Cardiac muscle cell (in vitro differentiated cells and primary cell): ENCODE measurements around the gene CHAF1A. TPM values are rescaled to one million over a fixed set of nuclear protein-coding genes. Genes with fewer than 3 reads are reported as not detected.
A peak's percentile ranks its signal among the peaks of the same experiment; 100 is the strongest.

Experiments
- DNase-seq, 2 donors: peaks; one replicate each; pipeline versions ENCODE4 v3.0.0 to v3.0.0-alpha.2; 2010 to 2017; ENCODE audit warnings: low read depth in 1 of 2, low spot score in 1 of 2
- H3K27ac ChIP-seq: fragments of 200-600 bp; sonication (generic); 2 replicates; pipeline ENCODE4 v1.5.1; 2016
- H3K27me3 ChIP-seq: fragments of 200-600 bp; sonication (generic); 2 replicates; pipeline ENCODE4 v1.6.0; 2016; ENCODE audit warnings: control low read depth
- H3K36me3 ChIP-seq: fragments of 200-600 bp; sonication (generic); 2 replicates; pipeline ENCODE4 v1.5.1; 2016; ENCODE audit warnings: control low read depth
- H3K4me1 ChIP-seq: fragments of 200-600 bp; sonication (generic); 2 replicates; pipeline ENCODE4 v1.8.1; 2017; ENCODE audit warnings: low read depth, mild to moderate bottlenecking, mixed run types
- H3K4me3 ChIP-seq: fragments of 200-600 bp; sonication (generic); 2 replicates; pipeline ENCODE4 v1.5.1; 2016; ENCODE audit warnings: mild to moderate bottlenecking
- H3K9me3 ChIP-seq: fragments of 200-600 bp; sonication (generic); 2 replicates; pipeline ENCODE4 v1.5.1; 2017; ENCODE audit warnings: low read depth, mild to moderate bottlenecking, control low read depth
- polyA plus RNA-seq: library from polyadenylated mRNA; unstranded; fragments of >200 nt; fragmentation: Nextera tagmentation; extraction: Ambion mirVana; gene quantifications from 2 replicates; pipeline ENCODE4 v1.2.1, GENCODE V29; 2016
- total RNA-seq: library from RNA; depleted of rRNA; stranded (reverse); fragments of >200 nt; gene quantifications from 2 replicates; pipeline ENCODE4 v1.2.3, GENCODE V29; 2016
- TF ChIP-seq, protein P1 (sequence below): IDR thresholded peaks from 2 replicates; pipeline ENCODE4 v1.5.1; 2012; ENCODE audit warnings: low read depth, mild to moderate bottlenecking, low read length

CHAF1A gene
- total and polyA plus RNA-seq, 2 experiments from 2014 or later = 15.3 to 38.9 TPM

DNA sequence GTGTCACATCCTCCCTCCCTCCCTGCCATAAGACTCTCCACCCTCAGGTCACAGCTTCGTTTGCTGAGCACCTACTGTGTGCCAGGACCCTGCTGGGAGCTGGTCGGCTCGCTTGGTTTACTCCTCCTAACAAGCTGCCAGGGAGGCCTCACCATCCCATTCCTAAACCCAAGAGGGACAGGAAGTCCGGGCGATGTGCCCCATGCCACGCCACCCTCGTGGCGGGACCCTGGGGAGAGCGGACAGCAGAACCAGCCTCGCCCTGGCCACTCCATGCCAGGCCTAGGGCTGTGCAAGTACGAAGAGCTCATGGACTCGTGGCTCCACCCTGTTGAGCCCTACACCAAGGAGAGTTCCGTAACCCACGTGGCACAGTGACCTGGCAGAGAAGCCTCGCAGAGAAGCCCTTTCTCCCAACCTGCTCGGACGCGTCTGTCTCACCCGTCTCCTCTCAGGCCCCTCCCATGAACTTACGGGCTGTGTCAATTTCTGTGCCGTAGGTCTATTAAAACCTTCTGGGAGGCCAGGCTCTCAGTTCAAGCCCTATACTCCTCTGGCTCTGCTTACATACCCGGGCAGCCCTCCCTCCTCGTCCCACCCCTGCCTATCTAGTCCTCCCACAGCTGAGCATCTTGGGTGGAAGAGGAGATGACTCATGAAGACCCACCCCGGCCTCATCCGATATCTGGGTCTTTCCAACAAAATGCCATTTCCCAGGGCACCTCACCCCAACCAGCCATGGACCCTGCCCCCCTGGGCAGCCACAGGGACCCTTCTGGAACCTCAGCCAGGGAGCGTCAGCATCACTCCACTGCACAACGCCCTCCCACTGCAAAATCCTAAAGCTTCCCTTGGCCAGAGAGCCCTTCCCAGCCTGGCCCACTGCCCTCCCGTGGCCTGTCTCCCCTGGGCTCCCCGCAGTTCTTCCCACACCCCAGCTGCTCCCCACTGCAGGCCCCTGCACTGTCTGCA, 52.6 kb downstream of the CHAF1A start:
- H3K36me3 ChIP-seq = peaks cover 23% of the 10 kb centered on the region
- peaks cover 13% of the 10 kb centered on the region for H3K4me1 ChIP-seq
- DNase-seq = peak in 1 of 2 donors; percentile 80
- TF ChIP-seq, protein P1, sequence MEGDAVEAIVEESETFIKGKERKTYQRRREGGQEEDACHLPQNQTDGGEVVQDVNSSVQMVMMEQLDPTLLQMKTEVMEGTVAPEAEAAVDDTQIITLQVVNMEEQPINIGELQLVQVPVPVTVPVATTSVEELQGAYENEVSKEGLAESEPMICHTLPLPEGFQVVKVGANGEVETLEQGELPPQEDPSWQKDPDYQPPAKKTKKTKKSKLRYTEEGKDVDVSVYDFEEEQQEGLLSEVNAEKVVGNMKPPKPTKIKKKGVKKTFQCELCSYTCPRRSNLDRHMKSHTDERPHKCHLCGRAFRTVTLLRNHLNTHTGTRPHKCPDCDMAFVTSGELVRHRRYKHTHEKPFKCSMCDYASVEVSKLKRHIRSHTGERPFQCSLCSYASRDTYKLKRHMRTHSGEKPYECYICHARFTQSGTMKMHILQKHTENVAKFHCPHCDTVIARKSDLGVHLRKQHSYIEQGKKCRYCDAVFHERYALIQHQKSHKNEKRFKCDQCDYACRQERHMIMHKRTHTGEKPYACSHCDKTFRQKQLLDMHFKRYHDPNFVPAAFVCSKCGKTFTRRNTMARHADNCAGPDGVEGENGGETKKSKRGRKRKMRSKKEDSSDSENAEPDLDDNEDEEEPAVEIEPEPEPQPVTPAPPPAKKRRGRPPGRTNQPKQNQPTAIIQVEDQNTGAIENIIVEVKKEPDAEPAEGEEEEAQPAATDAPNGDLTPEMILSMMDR = no peak
- H3K27ac ChIP-seq = peak overlapping the region; percentile 52
- H3K9me3 ChIP-seq = no peaks in the 10 kb centered on the region
- H3K4me3 ChIP-seq = no peak overlapping the region
- no peaks in the 10 kb centered on the region for H3K27me3 ChIP-seq

DNA sequence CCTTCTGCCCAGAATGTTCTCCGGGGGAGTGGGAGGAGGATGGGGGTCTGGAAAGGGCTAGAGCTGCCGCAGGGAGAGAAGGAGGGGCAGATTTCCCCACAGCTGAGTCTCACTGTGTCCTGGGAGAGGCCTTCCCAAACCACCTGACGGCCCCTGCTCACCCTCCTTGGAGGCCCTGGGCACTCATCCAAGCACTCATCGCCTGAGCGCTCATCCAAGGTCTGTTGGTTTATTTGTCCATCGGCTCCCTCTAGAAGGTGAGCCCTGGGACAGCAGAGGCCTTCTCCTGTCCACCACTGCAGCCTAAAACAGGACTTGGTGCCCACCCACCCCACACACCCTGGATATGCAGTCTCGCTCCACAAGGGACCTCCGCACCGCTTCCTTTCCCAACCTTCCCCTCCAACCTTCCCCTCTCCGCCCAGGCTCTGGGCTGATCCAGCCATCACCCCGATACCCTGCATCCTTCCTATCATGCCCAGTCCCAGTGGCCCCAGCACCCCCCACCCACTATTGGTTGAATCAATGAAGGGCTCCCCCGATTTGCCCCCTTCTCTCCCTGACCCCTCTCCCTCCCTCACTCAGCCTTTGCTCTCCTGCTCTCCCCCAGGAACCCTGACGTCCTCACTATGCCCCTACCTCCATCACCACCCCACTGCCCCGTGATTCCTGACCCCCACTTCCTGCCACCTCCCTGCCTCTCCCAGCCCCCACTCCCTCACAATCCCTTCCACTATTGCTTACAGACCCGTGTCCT, 53.5 kb downstream of the CHAF1A start:
- Histone ChIP-seq H3K27me3 (no peaks in the 10 kb centered on the region), H3K27ac (peak overlapping the region; percentile 52), H3K4me3 (peak overlapping the region; percentile 100), H3K9me3 (no peaks in the 10 kb centered on the region), H3K36me3 (peaks cover 23% of the 10 kb centered on the region), H3K4me1 (peaks cover 13% of the 10 kb centered on the region)
- TF ChIP-seq, protein P1 = no peak
- peak; percentile 43 to 83 for DNase-seq

DNA sequence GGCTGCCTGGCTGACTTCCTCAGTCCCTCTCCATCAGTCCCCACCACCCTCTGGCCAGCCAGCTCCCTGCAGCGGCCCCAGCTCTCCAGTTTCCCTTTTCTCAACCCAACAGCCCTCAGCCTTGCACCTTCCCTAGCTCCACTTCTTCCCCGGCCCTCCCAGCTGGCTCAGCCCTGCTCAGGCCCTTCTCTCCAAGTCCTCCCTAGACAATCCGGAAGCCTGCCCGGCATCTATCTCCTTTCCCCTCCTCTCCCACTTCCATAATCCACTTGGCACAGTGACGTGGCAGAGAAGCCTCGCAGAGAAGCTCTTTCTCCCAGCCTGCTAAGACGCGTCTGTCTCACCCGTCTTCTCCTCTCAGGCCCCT, 54.0 kb downstream of the CHAF1A start:
- Histone ChIP-seq H3K27ac (peak overlapping the region; percentile 44), H3K9me3 (no peaks in the 10 kb centered on the region), H3K36me3 (peaks cover 19% of the 10 kb centered on the region), H3K4me1 (peaks cover 13% of the 10 kb centered on the region), H3K27me3 (no peaks in the 10 kb centered on the region), H3K4me3 (peak overlapping the region; percentile 100)
- peak; percentile 48 to 81 for DNase-seq
- TF ChIP-seq, protein P1 = no peak

DNA sequence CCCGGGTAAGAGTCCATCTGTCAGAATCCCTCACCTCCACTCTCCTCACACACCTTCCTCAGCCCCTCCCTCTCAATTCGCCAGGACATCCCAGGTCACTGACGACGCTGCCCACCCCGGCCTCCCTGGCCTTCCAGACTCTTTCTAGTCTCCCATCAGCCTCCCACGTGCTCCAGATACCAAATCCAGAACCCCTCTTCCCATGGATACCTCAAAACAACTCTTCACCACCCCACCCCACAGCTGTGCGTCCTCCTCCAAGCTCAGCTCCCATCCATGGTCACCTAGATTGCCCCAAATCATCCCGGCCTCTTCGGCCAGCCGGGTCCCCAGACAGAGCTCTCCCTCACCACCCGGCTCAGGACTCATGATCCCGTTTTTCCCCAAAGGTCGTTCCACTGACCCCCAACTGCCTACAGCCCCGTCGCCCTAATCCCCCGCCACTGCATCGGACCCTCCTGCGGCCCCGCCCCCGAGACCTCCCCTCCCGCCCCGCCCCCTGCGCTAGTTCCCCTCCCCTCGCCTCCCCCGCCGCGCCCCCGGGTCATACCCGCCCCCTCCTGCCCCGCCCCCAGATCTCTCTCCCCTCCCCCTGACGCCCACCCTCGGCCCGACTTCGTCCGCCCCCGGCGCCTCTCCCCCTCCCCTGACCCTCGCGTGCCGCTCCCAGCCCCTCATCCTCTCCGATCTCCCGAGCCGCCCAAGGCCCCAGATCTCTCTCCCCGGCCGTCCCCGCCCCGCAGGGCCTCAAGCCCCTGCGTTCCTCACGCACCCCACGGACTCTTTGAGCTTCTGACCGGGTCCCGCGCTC, 54.6 kb downstream of the CHAF1A start:
- Histone ChIP-seq H3K27me3 (no peaks in the 10 kb centered on the region), H3K4me1 (peaks cover 13% of the 10 kb centered on the region)

More for the DNA sequence above, 54.6 kb downstream of the CHAF1A start:
- DNase-seq = peak; percentile 82
- Histone ChIP-seq H3K9me3 (no peaks in the 10 kb centered on the region), H3K36me3 (peaks cover 16% of the 10 kb centered on the region), H3K4me3 (peak overlapping the region; percentile 100), H3K27ac (peak overlapping the region; percentile 100)
- TF ChIP-seq, protein P1 = no peak
